SK-N-SH treated with all-trans-retinoic acid at 6 μM for 48 hours (cell line): ENCODE results near the gene SHISAL2B.

Experiments
- ATAC-seq: fragments of 200-7000 bp; cut with Tn5 transposase; 3 replicates; pipeline ENCODE4 v1.9.1; 2020; ENCODE audit warnings: mild to moderate bottlenecking, moderate library complexity
- ARNTL ChIP-seq: fragments of 450-650 bp; formaldehyde crosslinking; IDR thresholded peaks from 2 replicates; pipeline ENCODE4 v1.5.0; 2020; ENCODE audit warnings: low read depth, mild to moderate bottlenecking, moderate library complexity, borderline replicate concordance
- BACH2 ChIP-seq: fragments of 250-450 bp; sonication (Bioruptor Pico); IDR thresholded peaks from 2 replicates; pipeline ENCODE4 v1.9.0; 2021; ENCODE audit warnings: mild to moderate bottlenecking, borderline replicate concordance
- CSDC2 ChIP-seq: fragments of 250-450 bp; sonication (Bioruptor Pico); IDR thresholded peaks from 2 replicates; pipeline ENCODE4 v1.5.0; 2020; ENCODE audit warnings: mild to moderate bottlenecking, moderate library complexity
- CSRNP3 ChIP-seq: fragments of 250-450 bp; sonication (Bioruptor Pico); IDR thresholded peaks from 2 replicates; pipeline ENCODE4 v1.5.1; 2021; ENCODE audit warnings: mild to moderate bottlenecking, moderate library complexity
- ESRRG ChIP-seq: fragments of 250-450 bp; sonication (Bioruptor Pico); IDR thresholded peaks from 2 replicates; pipeline ENCODE4 v1.6.1; 2021; ENCODE audit warnings: mild to moderate bottlenecking
- ISL1 ChIP-seq: fragments of 250-450 bp; sonication (Bioruptor Pico); IDR thresholded peaks from 2 replicates; pipeline ENCODE4 v2.1.2; 2022; ENCODE audit warnings: mild to moderate bottlenecking, moderate library complexity
- OSR1 ChIP-seq: fragments of 250-450 bp; sonication (Bioruptor Pico); IDR thresholded peaks from 2 replicates; pipeline ENCODE4 v1.8.0; 2022; ENCODE audit warnings: moderate library complexity, mild to moderate bottlenecking, inconsistent platforms
- PATZ1 ChIP-seq: fragments of 250-450 bp; sonication (Bioruptor Pico); IDR thresholded peaks from 2 replicates; pipeline ENCODE4 v1.8.0; 2020; ENCODE audit warnings: mild to moderate bottlenecking, moderate library complexity, borderline replicate concordance
- POU6F1 ChIP-seq: fragments of 250-450 bp; sonication (Bioruptor Pico); IDR thresholded peaks from 2 replicates; pipeline ENCODE4 v1.8.0; 2021; ENCODE audit warnings: low read depth, mild to moderate bottlenecking, moderate library complexity, borderline replicate concordance
- PPARA ChIP-seq: fragments of 250-450 bp; sonication (Bioruptor Pico); IDR thresholded peaks from 2 replicates; pipeline ENCODE4 v1.5.0; 2020; ENCODE audit warnings: mild to moderate bottlenecking, borderline replicate concordance
- RARB ChIP-seq: fragments of 250-450 bp; sonication (Bioruptor Pico); IDR thresholded peaks from 2 replicates; pipeline ENCODE4 v1.8.0; 2021; ENCODE audit warnings: mild to moderate bottlenecking, moderate library complexity
- SNAI2 ChIP-seq: fragments of 250-450 bp; sonication (Bioruptor Pico); IDR thresholded peaks from 2 replicates; pipeline ENCODE4 v1.5.0; 2020; ENCODE audit warnings: mild to moderate bottlenecking, moderate library complexity
- TCF4 ChIP-seq: fragments of 250-450 bp; sonication (Bioruptor Pico); IDR thresholded peaks from 2 replicates; pipeline ENCODE4 v1.8.0; 2021; ENCODE audit warnings: mild to moderate bottlenecking, moderate library complexity, borderline replicate concordance
- TOX ChIP-seq: fragments of 250-450 bp; sonication (Bioruptor Pico); IDR thresholded peaks from 2 replicates; pipeline ENCODE4 v1.8.0; 2021; ENCODE audit warnings: mild to moderate bottlenecking, moderate library complexity, borderline replicate concordance
- TSHZ2 ChIP-seq: fragments of 250-450 bp; sonication (Bioruptor Pico); IDR thresholded peaks from 2 replicates; pipeline ENCODE4 v1.5.0; 2020; ENCODE audit warnings: mild to moderate bottlenecking, moderate library complexity
- ZC3H10 ChIP-seq: fragments of 250-450 bp; sonication (Bioruptor Pico); IDR thresholded peaks from 2 replicates; pipeline ENCODE4 v1.5.1; 2021; ENCODE audit warnings: mild to moderate bottlenecking, moderate library complexity
- ZFP3 ChIP-seq: fragments of 250-450 bp; sonication (Bioruptor Pico); IDR thresholded peaks from 2 replicates; pipeline ENCODE4 v1.5.0; 2020; ENCODE audit warnings: mild to moderate bottlenecking, moderate library complexity
- ZFP30 ChIP-seq: fragments of 450-650 bp; formaldehyde crosslinking; IDR thresholded peaks from 2 replicates; pipeline ENCODE4 v1.5.0; 2022; ENCODE audit warnings: mild to moderate bottlenecking, moderate library complexity
- ZNF565 ChIP-seq: fragments of 450-650 bp; formaldehyde crosslinking; conservative IDR thresholded peaks from 2 replicates; pipeline ENCODE4 v1.5.0; 2020; ENCODE audit warnings: low read depth, mild to moderate bottlenecking, moderate library complexity
- ZNF70 ChIP-seq: fragments of 450-650 bp; formaldehyde crosslinking; IDR thresholded peaks from 2 replicates; pipeline ENCODE4 v1.5.0; 2020; ENCODE audit warnings: mild to moderate bottlenecking, moderate library complexity
- ZNF8 ChIP-seq: fragments of 450-650 bp; formaldehyde crosslinking; IDR thresholded peaks from 2 replicates; pipeline ENCODE4 v1.5.0; 2020; ENCODE audit warnings: mild to moderate bottlenecking, moderate library complexity

Gene SHISAL2B

GRCh38 chr5:64682608-64683007 lies 7.7 kb upstream of the SHISAL2B start:
- TF ChIP-seq ZC3H10 (CRISPR knock-in tag) (no peak), ISL1 (no peak), CSRNP3 (CRISPR knock-in tag) (no peak), ARNTL (CRISPR knock-in tag) (no peak), PPARA (CRISPR knock-in tag) (no peak), OSR1 (CRISPR knock-in tag) (no peak), BACH2 (no peak), PATZ1 (CRISPR knock-in tag) (no peak), ZNF70 (CRISPR knock-in tag) (no peak)
- ATAC-seq: no peak

GRCh38 chr5:64685866-64686265 lies 4.4 kb upstream of the SHISAL2B start:
- no peak for ATAC-seq
- TF ChIP-seq ZFP3 (CRISPR knock-in tag) (no peak), ZNF70 (CRISPR knock-in tag) (no peak), ISL1 (no peak), TCF4 (CRISPR knock-in tag) (no peak), TSHZ2 (CRISPR knock-in tag) (no peak), OSR1 (CRISPR knock-in tag) (no peak), ZNF8 (no peak), ZFP30 (CRISPR knock-in tag) (no peak), ZC3H10 (CRISPR knock-in tag) (no peak), PPARA (CRISPR knock-in tag) (no peak), SNAI2 (no peak), CSDC2 (CRISPR knock-in tag) (no peak), PATZ1 (CRISPR knock-in tag) (no peak), POU6F1 (CRISPR knock-in tag) (no peak)

- ATAC-seq: no peak
- TF ChIP-seq TOX (CRISPR knock-in tag): no peak
- no peak for TF ChIP-seq ZNF8
- no peak for TF ChIP-seq POU6F1 (CRISPR knock-in tag)
- TF ChIP-seq ZC3H10 (CRISPR knock-in tag): no peak
- TF ChIP-seq TCF4 (CRISPR knock-in tag): no peak
- no peak for TF ChIP-seq PATZ1 (CRISPR knock-in tag)
- TF ChIP-seq ESRRG (CRISPR knock-in tag): no peak
- no peak for TF ChIP-seq ZFP3 (CRISPR knock-in tag)
- TF ChIP-seq BACH2: no peak
- TF ChIP-seq ZNF565 (CRISPR knock-in tag): no peak
- no peak for TF ChIP-seq ARNTL (CRISPR knock-in tag)
- TF ChIP-seq RARB (CRISPR knock-in tag): no peak
These were observed 1.9 kb upstream of the SHISAL2B start for GRCh38 chr5:64688391-64688790.
